Activated effector memory CD4-positive, alpha-beta T cell treated with anti-CD3 and anti-CD28 coated beads, Interleukin-2, amount 50 U/mL, for 16 hours (primary cell): ENCODE measurements around the gene PREX1.
A peak's percentile ranks its signal among the peaks of the same experiment; 100 is the strongest.

ENCODE experiments used
- DNase-seq: peaks from one replicate; pipeline ENCODE4 v3.0.0-alpha.2; 2020

PREX1 gene

GRCh38 chr20:48614593-48615274 is 213.1 kb downstream of the PREX1 start:
- DNase-seq: no peak

GRCh38 chr20:48613926-48614325 is 213.9 kb downstream of the PREX1 start:
- no peak for DNase-seq

- no peak for DNase-seq
Measured at GRCh38 chr20:48612335-48612734, 215.5 kb downstream of the PREX1 start.

GRCh38 chr20:48610996-48611395 is 216.8 kb downstream of the PREX1 start:
- no peak for DNase-seq

- DNase-seq: no peak
Measured at GRCh38 chr20:48609491-48609978, 218.3 kb downstream of the PREX1 start.

GRCh38 chr20:48608756-48609155 is 219.0 kb downstream of the PREX1 start:
- no peak for DNase-seq

DNA sequence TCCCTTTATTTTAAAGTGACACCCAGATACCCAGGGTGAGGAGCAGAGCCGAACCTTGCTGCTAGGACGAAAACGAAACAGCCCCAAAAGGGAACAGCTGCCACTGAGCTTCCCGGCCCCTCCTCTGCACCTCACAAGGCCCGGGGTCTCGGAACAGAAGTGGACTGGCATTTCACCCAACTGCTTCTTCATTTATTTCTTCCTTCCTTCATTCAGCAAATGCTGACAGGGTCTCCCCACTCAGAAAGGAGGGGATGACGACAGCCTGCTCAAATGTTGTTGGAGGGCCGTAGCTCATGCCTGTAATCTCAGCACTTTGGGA is 220.3 kb downstream of the PREX1 start:
- DNase-seq: peak; percentile 47

- DNase-seq: peak; percentile 47
Measured at GRCh38 chr20:48606841-48607543, 220.8 kb downstream of the PREX1 start.

GRCh38 chr20:48606172-48606840 is 221.5 kb downstream of the PREX1 start:
- DNase-seq: peak; percentile 50

GRCh38 chr20:48605364-48606171 is 222.2 kb downstream of the PREX1 start:
- DNase-seq: peak; percentile 17

GRCh38 chr20:48604936-48605335 is 222.9 kb downstream of the PREX1 start:
- no peak for DNase-seq

GRCh38 chr20:48604426-48604825 is 223.4 kb downstream of the PREX1 start:
- DNase-seq: peak; percentile 41

- DNase-seq: peak; percentile 47
Measured at GRCh38 chr20:48603819-48604405, 223.9 kb downstream of the PREX1 start.

DNA sequence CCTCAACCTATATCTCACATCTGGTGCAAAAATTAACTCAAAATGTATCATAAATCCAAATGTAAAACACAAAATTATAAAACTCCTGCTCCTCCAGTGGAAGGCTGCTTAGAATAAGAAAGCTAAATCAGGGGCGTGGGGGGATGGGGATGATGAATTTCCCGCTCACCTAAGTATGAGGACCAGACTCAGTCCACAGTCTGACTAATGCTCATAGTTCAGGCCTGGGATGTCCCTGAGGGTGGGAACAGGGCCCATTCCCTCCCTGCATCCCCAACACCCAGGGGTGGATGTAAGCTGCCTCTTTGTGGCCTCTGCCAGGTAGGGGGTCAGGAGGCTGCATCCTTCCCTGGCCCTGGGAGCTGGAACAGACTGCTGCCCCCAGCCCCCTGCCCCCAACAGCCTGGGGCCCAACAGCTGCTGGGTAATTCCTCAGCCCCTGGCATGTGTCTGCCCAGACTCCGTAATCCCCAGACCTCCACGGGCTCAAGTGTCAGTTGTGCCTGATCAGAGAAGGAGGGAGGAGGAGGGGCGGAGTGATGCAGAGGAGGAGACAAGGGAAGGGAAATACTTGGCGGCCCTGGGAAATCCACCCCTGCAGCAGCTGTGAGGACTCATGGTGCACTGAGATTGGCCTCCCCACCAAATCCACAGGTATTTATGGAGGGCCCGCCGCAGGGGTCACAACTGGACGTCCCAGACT is 224.5 kb downstream of the PREX1 start:
- DNase-seq: peak; percentile 54

- DNase-seq: peak; percentile 42
Measured at GRCh38 chr20:48601798-48602197, 226.0 kb downstream of the PREX1 start.

DNA sequence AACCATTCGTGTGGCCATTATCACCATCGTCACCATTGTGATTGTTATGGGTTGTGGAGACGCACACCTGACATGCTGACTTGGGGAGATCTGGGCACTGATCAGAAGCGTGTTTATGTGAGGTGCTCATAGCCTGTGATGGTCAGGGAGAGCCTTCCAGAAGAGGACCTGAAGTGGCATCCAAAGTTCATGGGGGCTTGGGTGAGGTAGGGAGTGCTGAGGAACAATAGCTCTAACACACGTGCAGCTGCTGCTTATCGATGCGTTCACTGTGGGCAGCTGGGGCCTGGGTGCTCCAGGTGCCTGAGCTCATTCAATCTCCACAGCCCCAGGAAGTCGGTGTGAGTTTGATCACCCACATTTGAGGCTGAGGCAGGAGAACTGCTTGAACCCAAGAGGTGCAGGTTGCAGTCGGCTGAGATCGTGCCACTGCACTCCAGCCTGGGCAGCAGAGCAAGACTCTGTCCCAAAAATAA is 227.3 kb downstream of the PREX1 start:
- DNase-seq: peak; percentile 44

GRCh38 chr20:48599748-48600469 is 227.9 kb downstream of the PREX1 start:
- DNase-seq: peak; percentile 53

DNA sequence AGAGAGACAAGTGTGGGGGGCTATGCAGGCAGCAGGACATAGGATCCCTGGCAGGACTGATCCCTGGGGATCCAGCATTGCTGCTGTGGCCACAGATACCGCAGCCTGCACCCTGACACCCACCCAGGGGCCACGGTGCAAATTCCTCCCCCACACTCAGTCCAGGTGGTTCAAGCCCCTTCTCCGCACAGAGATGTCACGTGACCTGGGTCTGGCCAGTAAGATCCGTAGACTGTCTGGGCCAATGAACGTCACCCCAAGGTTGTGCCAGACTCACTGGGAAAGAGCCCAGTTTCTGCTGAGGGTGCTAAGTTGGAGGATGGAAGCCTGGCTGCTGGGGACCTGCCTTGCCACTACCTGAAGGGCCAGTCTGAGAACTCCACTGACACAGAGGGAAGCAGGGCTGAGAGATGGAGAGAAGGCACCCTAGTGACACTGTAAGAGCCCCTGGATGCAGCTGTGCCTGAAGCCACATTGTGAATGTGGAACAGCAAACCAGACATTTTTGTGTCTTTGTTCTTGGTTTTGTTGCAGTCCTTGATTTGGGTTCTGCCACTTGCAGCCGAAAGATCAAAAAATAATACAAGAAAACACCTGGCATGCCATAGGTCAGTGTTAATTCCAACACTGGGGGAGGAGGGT is 228.6 kb downstream of the PREX1 start:
- peak; percentile 57 for DNase-seq

GRCh38 chr20:48598303-48598941 is 229.4 kb downstream of the PREX1 start:
- peak; percentile 44 for DNase-seq
